ENCODE results near the gene SERTAD2. TPM values are rescaled to one million over a fixed set of nuclear protein-coding genes. Genes with fewer than 3 reads are reported as not detected.
A peak's percentile ranks its signal among the peaks of the same experiment; 100 is the strongest.

The SERTAD2 gene
- total RNA-seq, 4 donors from 2014 or later, result 5.4 to 22.1 (median 13.2) TPM

GRCh38 chr2:64601034-64601754, 52.5 kb downstream of the SERTAD2 start:
- Histone ChIP-seq H3K27me3 (no peaks in the 10 kb centered on the region), H3K9me3 (no peaks in the 10 kb centered on the region), H3K4me3 (no peak overlapping the region), H3K36me3 (no peaks in the 10 kb centered on the region), H3K27ac (peak overlapping the region in 3 of 4 donors; percentile 45 to 66 (median 50)), H3K4me1 (peaks cover 4 to 51% (median 24%) of the 10 kb centered on the region in 4 donors)
- no peak for TF ChIP-seq CTCF (IDR thresholded peaks at IDR 0.05)
- TF ChIP-seq EP300 (IDR thresholded peaks at IDR 0.05; ENCODE audit: low read depth), result no peak
- no peak for TF ChIP-seq POLR2AphosphoS5 (IDR thresholded peaks at IDR 0.05)
- TF ChIP-seq POLR2A (IDR thresholded peaks at IDR 0.05), result no peak
- intact Hi-C loops (cut with DNase I; ENCODE audit: low total_unique reads) (no loop called here), in situ Hi-C loops (cut with MboI; ENCODE audit: low pct_ligation_motif_present in 1 of 4, low pct_unique_long_range_greater_than_20kb in 1 of 4, low sequenced_read_pairs in 3 of 4) (loop anchor here in 1 of 4 donors (10.0 kb wide), 1 partner anchor 264 kb away; no protein-coding TSS in a partner anchor)
- no peak for DNase-seq
- WGBS, 2 donors (ENCODE audit: low coverage in 1 of 2), result 53 to 56% methylated on average over 5 to 8 of the region's 8 CpGs

- peaks cover 0 to 49% (median 34%) of the 10 kb centered on the region in 4 donors for H3K4me1 ChIP-seq
- peak; percentile 48 for DNase-seq
- H3K36me3 ChIP-seq, result no peaks in the 10 kb centered on the region
- no peaks in the 10 kb centered on the region for H3K9me3 ChIP-seq
- 49 to 50% methylated on average over 3 of the region's 3 CpGs for WGBS, 2 donors (ENCODE audit: low coverage in 1 of 2)
- in situ Hi-C loops (cut with MboI; ENCODE audit: low pct_ligation_motif_present in 1 of 4, low pct_unique_long_range_greater_than_20kb in 1 of 4, low sequenced_read_pairs in 3 of 4) (loop anchor here in 3 of 4 donors (10.0 kb wide), 1 partner anchor 265 kb away; no protein-coding TSS in a partner anchor), intact Hi-C loops (cut with DNase I; ENCODE audit: low total_unique reads) (no loop called here)
- no peak overlapping the region for H3K4me3 ChIP-seq
- TF ChIP-seq EP300 (IDR thresholded peaks at IDR 0.05; ENCODE audit: low read depth) (no peak), POLR2AphosphoS5 (IDR thresholded peaks at IDR 0.05) (no peak), CTCF (IDR thresholded peaks at IDR 0.05) (no peak), POLR2A (IDR thresholded peaks at IDR 0.05) (no peak)
- no peak overlapping the region for H3K27ac ChIP-seq
- no peaks in the 10 kb centered on the region for H3K27me3 ChIP-seq
Measured at GRCh38 chr2:64599469-64599868, 54.2 kb downstream of the SERTAD2 start.

GRCh38 chr2:64598226-64598625, 55.5 kb downstream of the SERTAD2 start:
- DNase-seq, result no peak
- in situ Hi-C loops (cut with MboI; ENCODE audit: low pct_ligation_motif_present in 1 of 4, low pct_unique_long_range_greater_than_20kb in 1 of 4, low sequenced_read_pairs in 3 of 4) (loop anchor here in 3 of 4 donors (10.0 kb wide), 1 partner anchor 267 kb away; no protein-coding TSS in a partner anchor), intact Hi-C loops (cut with DNase I; ENCODE audit: low total_unique reads) (no loop called here)
- Histone ChIP-seq H3K4me1 (peaks cover 0 to 47% (median 34%) of the 10 kb centered on the region in 4 donors), H3K36me3 (peaks cover 0 to 4% (median 0%) of the 10 kb centered on the region in 4 donors), H3K27ac (no peak overlapping the region), H3K9me3 (no peaks in the 10 kb centered on the region), H3K27me3 (no peaks in the 10 kb centered on the region), H3K4me3 (no peak overlapping the region)
- TF ChIP-seq CTCF (IDR thresholded peaks at IDR 0.05) (no peak), EP300 (IDR thresholded peaks at IDR 0.05; ENCODE audit: low read depth) (no peak), POLR2A (IDR thresholded peaks at IDR 0.05) (no peak), POLR2AphosphoS5 (IDR thresholded peaks at IDR 0.05) (no peak)
- WGBS, 2 donors (ENCODE audit: low coverage in 1 of 2), result 99% methylated on average over 6 of the region's 6 CpGs; no CpG with 5 or more reads in 1 of the 2 donors

- peak; percentile 19 to 42 (median 29) for TF ChIP-seq CTCF (IDR thresholded peaks at IDR 0.05)
- TF ChIP-seq POLR2AphosphoS5 (IDR thresholded peaks at IDR 0.05), result no peak
- H3K9me3 ChIP-seq, result no peaks in the 10 kb centered on the region
- H3K4me1 ChIP-seq, result peaks cover 0 to 33% (median 27%) of the 10 kb centered on the region in 4 donors
- peak overlapping the region in 3 of 4 donors; percentile 28 to 47 (median 37) for H3K27ac ChIP-seq
- intact Hi-C loops (cut with DNase I; ENCODE audit: low total_unique reads), result no loop called here
- peaks cover 0 to 30% (median 9%) of the 10 kb centered on the region in 4 donors for H3K36me3 ChIP-seq
- no peaks in the 10 kb centered on the region for H3K27me3 ChIP-seq
- in situ Hi-C loops (cut with MboI; ENCODE audit: low pct_ligation_motif_present in 1 of 4, low pct_unique_long_range_greater_than_20kb in 1 of 4, low sequenced_read_pairs in 3 of 4), result loop anchor here in 3 of 4 donors (10.0 kb wide), 1 partner anchor 269 kb away; no protein-coding TSS in a partner anchor
- 40 to 42% methylated on average over 2 to 4 of the region's 4 CpGs for WGBS, 2 donors (ENCODE audit: low coverage in 1 of 2)
- peak; percentile 34 for DNase-seq
- H3K4me3 ChIP-seq, result no peak overlapping the region
Measured at GRCh38 chr2:64595397-64596176, 58.1 kb downstream of the SERTAD2 start.

All from transverse colon (tissue), 4 donors.